ENCODE measurements around the gene ARHGAP45.

GRCh38 chr19:1066251-1066747 lies 668 bp upstream of the ARHGAP45 start:
- TF ChIP-seq NCOA6 (IDR thresholded peaks at IDR 0.05), result no peak
- no peak for TF ChIP-seq ZNF639 (CRISPR knock-in tag; conservative IDR thresholded peaks at IDR 0.05 in 1 of 2, IDR thresholded peaks at IDR 0.05 in 1 of 2)
- TF ChIP-seq ZNF133 (CRISPR knock-in tag; IDR thresholded peaks at IDR 0.05), result no peak
- TF ChIP-seq CTCF (IDR thresholded peaks at IDR 0.05 in 2 of 3, conservative IDR thresholded peaks at IDR 0.05 in 1 of 3; ENCODE audit: insufficient read depth in 2 of 3, low read depth in 1 of 3, low read length in 3 of 3), result no peak
- no peak for TF ChIP-seq RAD21 (CRISPR knock-in tag; conservative IDR thresholded peaks at IDR 0.05 in 1 of 2, IDR thresholded peaks at IDR 0.05 in 1 of 2)
- no peak for TF ChIP-seq RB1 (IDR thresholded peaks at IDR 0.05; ENCODE audit: low read depth)
- no peak for TF ChIP-seq LARP7 (IDR thresholded peaks at IDR 0.05)
- TF ChIP-seq TCF7L2 (IDR thresholded peaks at IDR 0.05; ENCODE audit: low read depth, low read length), result no peak
- TF ChIP-seq RBM25 (IDR thresholded peaks at IDR 0.05; ENCODE audit: low read depth, low read length, severe bottlenecking), result no peak
